LoVo (cell line): ENCODE measurements around the gene SELENOH.
"Not testable (repeated sequence)": the region's sequence is repeated elsewhere in the genome, so short reads cannot be mapped to it uniquely, and the experiment has no call there.

Experiments used
- DNase-seq: peaks from one replicate; pipeline ENCODE4 v3.0.0-alpha.2; 2016; ENCODE audit warnings: low spot score

The SELENOH gene

GRCh38 chr11:57741132-57742086, at the start of gene SELENOH:
Gene SELENOH (plus strand): TSS chr11:57741491. CDS start chr11:57741596, 105 bp downstream.
- peak; percentile 97 for DNase-seq

GRCh38 chr11:57698843-57699365, 42.4 kb upstream of the SELENOH start:
- DNase-seq, result no peak

DNA sequence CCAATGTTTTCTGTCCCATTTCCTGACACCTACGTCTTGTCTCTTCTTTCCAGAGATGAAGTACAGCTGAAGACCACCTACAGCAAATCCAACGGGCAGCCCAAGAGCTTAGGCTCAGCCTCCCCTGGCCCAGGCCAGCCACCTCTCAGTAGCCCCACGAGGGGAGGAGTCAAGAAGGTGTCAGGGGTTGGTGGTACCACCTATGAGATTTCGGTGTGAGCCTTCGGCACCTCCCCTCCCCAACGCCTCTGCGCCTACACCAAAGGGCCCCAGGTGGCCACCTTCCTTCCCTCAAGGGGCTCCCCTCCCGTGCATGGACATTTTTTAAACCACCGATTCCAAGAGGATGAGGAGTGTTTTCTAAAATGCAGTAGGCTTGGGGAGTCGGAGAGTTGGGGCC, 41.5 kb upstream of the SELENOH start:
- no peak for DNase-seq

GRCh38 chr11:57700425-57700824, 40.9 kb upstream of the SELENOH start:
- DNase-seq, result no peak

DNA sequence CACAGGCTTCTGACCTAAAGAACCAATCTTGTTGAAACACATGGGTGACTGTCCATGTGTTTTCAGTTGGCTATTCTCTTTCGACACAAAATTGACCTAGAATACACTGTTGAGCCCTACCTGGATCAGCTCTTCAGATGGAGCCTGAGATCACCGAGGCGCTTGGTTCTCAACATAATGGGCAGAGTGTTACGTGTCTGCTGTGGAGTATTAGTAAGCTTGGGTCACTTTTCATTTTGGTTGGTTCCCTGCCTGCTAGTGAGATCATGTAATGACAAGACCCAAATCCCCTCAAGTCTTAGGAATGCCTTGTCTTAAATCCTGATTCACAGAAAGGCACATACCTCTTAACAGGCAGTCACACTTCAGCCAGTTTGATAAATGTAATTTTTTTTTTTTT, 38.0 kb upstream of the SELENOH start:
- DNase-seq, result no peak

GRCh38 chr11:57704932-57705331, 36.4 kb upstream of the SELENOH start:
- DNase-seq, result no peak

- not testable (repeated sequence) for DNase-seq
Measured at GRCh38 chr11:57705432-57705831, 35.9 kb upstream of the SELENOH start.

- DNase-seq, result no peak
Measured at GRCh38 chr11:57709802-57710367, 31.4 kb upstream of the SELENOH start.

- DNase-seq, result peak; percentile 93
Measured at GRCh38 chr11:57711414-57712255, 29.7 kb upstream of the SELENOH start, which contains the start of gene MED19. Gene MED19 (minus strand): TSS chr11:57712215. CDS start chr11:57712179, 36 bp downstream.

DNA sequence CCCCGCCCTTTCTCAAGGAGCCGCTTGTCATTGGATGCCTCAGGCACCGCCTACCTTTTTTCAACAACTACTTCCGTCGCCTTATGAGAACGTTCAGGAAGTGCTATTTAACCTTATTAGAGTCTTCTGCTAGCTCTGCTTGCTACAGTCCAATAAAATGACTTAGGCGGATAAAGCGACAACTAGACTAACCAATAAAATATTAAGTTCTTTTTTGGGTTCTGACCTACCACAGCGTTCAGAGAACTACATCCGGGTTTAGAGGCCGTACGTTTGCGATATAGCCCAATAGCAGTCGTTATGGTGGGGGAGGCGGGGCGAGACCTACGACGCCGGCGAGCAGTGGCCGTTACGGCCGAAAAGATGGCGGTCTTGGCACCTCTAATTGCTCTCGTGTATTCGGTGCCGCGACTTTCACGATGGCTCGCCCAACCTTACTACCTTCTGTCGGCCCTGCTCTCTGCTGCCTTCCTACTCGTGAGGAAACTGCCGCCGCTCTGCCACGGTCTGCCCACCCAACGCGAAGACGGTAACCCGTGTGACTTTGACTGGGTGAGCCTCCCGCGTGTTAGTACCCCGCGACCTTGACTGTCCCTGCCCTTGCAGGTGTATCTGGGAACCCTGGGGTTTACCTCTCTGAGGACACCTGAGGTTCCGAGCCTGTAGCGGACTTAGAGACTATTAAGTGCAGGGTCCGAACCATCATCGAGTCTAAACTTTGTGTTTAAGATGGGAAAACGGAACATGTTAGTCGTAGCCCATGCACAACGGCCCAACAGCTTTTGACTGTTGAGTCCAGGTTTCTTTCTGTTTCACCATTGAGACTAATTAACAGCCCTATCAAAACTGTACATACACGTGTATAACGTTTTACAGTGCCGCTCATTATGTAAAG, 28.8 kb upstream of the SELENOH start, which contains the start of gene TMX2:
TMX2 (plus strand) TSS at position 338 of the 895 bp plus-strand sequence; CDS start at position 364, 26 bp downstream.
- DNase-seq, result peak; percentile 96

- DNase-seq, result no peak
Measured at GRCh38 chr11:57713835-57714234, 27.5 kb upstream of the SELENOH start.

DNA sequence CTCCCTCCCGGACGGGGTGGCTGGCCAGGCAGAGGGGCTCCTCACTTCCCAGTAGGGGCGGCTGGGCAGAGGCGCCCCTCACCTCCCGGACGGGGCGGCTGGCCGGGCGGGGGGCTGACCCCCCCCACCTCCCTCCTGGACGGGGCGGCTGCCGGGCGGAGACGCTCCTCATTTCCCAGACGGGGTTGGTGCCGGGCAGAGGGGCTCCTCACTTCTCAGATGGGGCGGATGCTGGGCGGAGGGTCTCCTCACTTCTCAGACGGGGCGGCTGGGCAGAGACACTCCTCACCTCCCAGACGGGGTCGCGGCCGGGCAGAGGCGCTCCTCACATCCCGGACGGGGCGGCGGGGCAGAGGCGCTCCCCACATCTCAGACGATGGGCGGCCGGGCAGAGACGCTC, 24.6 kb upstream of the SELENOH start:
- DNase-seq, result not testable (repeated sequence)

GRCh38 chr11:57727185-57727584, 14.1 kb upstream of the SELENOH start:
- DNase-seq, result no peak

DNA sequence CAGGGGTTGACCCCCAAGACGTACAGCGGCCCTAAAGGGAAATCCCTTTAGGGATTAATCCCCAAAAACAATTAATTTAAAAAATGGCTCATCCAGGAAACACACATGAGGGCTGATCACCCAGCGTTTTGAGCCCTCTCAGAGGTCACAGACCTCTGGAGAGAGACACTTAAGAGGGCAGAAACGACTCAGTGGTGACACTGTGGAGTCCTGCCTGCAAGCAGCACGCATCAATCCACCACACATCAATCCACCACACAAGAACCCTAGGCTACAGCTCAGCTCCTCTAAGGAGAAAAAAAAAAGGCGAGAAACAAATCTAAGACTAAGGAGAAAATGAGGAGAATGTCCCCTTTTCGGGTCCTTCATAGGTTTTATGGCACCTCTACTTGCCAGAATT, 12.5 kb upstream of the SELENOH start:
- DNase-seq, result no peak

GRCh38 chr11:57729479-57729878, 11.8 kb upstream of the SELENOH start:
- DNase-seq, result no peak

DNA sequence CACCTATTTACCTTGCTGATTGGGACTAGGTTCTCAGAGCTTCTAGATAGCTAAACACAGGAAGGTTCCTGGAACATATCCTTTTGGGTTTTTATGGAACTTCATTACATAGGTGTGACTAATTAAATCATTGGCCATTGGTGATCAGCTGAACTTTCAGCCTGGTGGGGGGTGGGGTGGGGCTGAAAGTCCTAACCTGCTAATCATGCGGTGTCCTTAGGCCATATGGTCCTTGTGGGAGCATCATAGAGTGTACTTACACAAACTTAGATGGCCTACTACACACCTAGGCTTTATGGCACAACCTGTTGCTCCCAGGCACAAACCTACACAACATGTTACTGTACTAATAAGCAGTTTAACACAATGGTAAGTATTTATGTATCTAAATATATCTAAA, 8.6 kb upstream of the SELENOH start:
- DNase-seq, result no peak

GRCh38 chr11:57735619-57736298, 5.5 kb upstream of the SELENOH start:
- no peak for DNase-seq

GRCh38 chr11:57742087-57742452, 779 bp downstream of the SELENOH start:
- DNase-seq, result no peak

DNA sequence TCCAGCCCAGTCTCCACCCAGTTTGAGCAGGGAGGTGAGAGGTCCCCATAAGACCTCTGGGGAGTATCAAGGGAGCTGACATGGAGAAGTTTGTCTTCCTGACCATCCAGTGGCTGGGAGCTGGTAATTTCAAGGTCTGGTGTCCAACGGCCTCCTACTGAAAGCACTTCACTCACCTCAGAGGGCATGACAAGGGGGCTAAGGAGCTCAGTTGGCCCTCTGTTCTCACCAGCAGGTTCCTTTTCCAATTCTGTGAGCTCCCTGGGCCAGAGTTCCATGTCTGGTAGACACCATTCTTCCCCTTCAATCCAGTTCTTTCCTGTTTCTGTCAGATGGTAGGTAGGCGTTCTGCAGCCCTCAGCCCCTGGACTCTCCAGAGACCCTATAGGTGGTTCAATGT, 3.1 kb downstream of the SELENOH start:
- no peak for DNase-seq

DNA sequence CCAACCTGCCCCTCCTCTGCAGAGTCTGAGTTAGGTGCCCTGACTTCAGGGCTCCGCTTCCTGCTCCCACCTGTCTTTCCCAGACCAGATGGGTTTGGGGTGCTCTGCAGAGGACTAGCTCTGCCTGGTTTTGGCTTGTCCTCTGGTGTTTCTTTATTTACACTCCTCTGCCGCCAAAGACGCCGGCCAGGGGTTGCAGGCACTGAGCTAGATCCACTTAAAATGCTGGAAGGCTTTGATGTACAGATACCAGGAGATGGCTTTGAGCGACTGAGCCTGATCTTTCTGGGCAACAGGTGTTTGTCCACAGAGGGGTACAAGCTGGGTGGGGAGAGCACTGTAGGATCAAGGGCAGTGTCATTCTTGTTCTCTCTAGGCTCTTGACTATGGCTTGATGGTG, 3.9 kb downstream of the SELENOH start:
- DNase-seq, result no peak
